Right atrium auricular region (tissue), 2 donors: Measurements from ENCODE around the gene CDCA4. TPM values are rescaled to one million over a fixed set of nuclear protein-coding genes. Genes with fewer than 3 reads are reported as not detected.
A peak's percentile ranks its signal among the peaks of the same experiment; 100 is the strongest.

ENCODE experiments used
- DNase-seq: peaks from one replicate; pipeline ENCODE4 v3.0.0-alpha.2; 2019; ENCODE audit warnings: low spot score
- H3K27ac ChIP-seq, 2 donors: fragments of 200-600 bp; sonication (generic); 1 replicate in 1 of 2; 2 replicates in 1 of 2; pipeline ENCODE4 v1.5.1; 2016 to 2019
- H3K27me3 ChIP-seq, 2 donors: fragments of 200-600 bp; sonication (generic); one replicate each; pipeline versions ENCODE4 v1.5.1 to v1.6.0; 2017 to 2019
- H3K36me3 ChIP-seq: fragments of 200-600 bp; sonication (generic); one replicate; pipeline ENCODE4 v1.5.1; 2016
- H3K4me1 ChIP-seq, 2 donors: fragments of 200-600 bp; sonication (generic); one replicate each; pipeline versions ENCODE4 v1.5.1 to v1.6.0; 2017 to 2019
- H3K4me3 ChIP-seq, 2 donors: fragments of 200-600 bp; sonication (generic); 1 replicate in 1 of 2; 2 replicates in 1 of 2; pipeline ENCODE4 v1.5.1; 2017 to 2019; ENCODE audit warnings: mild to moderate bottlenecking in 1 of 2, moderate library complexity in 1 of 2
- H3K9me3 ChIP-seq, 2 donors: fragments of 200-600 bp; sonication (generic); one replicate each; pipeline ENCODE4 v1.5.1; 2019
- total RNA-seq, 2 donors: library from RNA; depleted of rRNA; stranded (reverse); fragments of >200 nt; gene quantifications; one replicate each; pipeline ENCODE4 v1.1.0, GENCODE V29; 2016
- TF ChIP-seq, protein P1 (sequence below), 2 donors: fragments of 200-600 bp; sonication (generic); IDR thresholded peaks; one replicate each; pipeline ENCODE4 v1.5.1; 2019; ENCODE audit warnings: antibody characterized with exemption in 2 of 2

CDCA4 gene
- total RNA-seq, 2 donors from 2014 or later, result 3.3 to 5.1 TPM

DNA sequence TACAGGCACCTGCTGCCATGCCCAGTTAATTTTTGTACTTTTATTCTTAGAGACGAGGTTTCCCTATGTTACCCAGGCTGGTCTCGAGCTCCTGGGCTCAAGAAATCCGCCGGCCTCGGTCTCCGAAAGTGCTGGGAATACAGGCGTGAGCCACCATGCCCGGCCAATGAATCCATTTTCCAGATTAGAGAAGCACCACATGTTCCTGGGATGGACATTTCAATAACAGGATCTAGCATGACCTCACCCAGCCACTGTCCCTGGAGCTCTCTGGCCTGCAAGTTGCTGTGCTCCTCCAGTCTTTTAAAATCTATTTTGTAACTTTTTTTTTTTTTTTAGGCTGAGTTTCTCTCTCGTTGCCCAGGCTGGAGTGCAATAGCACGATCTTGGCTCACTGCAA, 42.2 kb upstream of the CDCA4 start:
- DNase-seq, result no peak
- Histone ChIP-seq H3K27me3 (no peaks in the 10 kb centered on the region), H3K4me3 (no peak overlapping the region), H3K9me3 (no peaks in the 10 kb centered on the region), H3K4me1 (peaks cover 0 to 63% of the 10 kb centered on the region in 2 donors), H3K36me3 (no peaks in the 10 kb centered on the region), H3K27ac (peak overlapping the region in 1 of 2 donors; percentile 4)
- TF ChIP-seq, protein P1, sequence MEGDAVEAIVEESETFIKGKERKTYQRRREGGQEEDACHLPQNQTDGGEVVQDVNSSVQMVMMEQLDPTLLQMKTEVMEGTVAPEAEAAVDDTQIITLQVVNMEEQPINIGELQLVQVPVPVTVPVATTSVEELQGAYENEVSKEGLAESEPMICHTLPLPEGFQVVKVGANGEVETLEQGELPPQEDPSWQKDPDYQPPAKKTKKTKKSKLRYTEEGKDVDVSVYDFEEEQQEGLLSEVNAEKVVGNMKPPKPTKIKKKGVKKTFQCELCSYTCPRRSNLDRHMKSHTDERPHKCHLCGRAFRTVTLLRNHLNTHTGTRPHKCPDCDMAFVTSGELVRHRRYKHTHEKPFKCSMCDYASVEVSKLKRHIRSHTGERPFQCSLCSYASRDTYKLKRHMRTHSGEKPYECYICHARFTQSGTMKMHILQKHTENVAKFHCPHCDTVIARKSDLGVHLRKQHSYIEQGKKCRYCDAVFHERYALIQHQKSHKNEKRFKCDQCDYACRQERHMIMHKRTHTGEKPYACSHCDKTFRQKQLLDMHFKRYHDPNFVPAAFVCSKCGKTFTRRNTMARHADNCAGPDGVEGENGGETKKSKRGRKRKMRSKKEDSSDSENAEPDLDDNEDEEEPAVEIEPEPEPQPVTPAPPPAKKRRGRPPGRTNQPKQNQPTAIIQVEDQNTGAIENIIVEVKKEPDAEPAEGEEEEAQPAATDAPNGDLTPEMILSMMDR (IDR thresholded peaks at IDR 0.05), result no peak

DNA sequence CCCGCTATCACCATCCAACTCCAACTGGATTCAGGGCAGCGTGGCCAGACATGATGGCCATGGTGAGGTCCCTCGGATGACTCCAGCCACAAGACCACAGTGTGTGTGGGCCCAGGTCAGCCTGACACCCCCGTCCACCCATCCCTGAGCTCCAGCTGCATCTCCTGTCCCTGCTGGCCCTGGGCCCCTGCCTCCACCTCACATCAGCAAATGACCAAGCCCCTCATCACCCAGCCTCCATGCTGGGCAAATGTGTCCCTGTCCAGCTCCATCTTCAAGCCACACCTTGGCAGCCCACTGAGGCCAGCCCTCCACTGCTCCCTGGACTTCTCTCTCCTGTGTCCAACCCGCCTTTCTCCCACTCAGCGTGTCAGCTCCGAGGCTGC, 41.2 kb upstream of the CDCA4 start:
- H3K4me1 ChIP-seq, result peaks cover 0 to 63% of the 10 kb centered on the region in 2 donors
- no peaks in the 10 kb centered on the region for H3K9me3 ChIP-seq
- no peaks in the 10 kb centered on the region for H3K27me3 ChIP-seq
- no peak for DNase-seq
- TF ChIP-seq, protein P1 (IDR thresholded peaks at IDR 0.05), result no peak
- peak overlapping the region; percentile 67 to 73 for H3K27ac ChIP-seq
- H3K36me3 ChIP-seq, result no peaks in the 10 kb centered on the region
- peak overlapping the region in 1 of 2 donors; percentile 5 for H3K4me3 ChIP-seq

DNA sequence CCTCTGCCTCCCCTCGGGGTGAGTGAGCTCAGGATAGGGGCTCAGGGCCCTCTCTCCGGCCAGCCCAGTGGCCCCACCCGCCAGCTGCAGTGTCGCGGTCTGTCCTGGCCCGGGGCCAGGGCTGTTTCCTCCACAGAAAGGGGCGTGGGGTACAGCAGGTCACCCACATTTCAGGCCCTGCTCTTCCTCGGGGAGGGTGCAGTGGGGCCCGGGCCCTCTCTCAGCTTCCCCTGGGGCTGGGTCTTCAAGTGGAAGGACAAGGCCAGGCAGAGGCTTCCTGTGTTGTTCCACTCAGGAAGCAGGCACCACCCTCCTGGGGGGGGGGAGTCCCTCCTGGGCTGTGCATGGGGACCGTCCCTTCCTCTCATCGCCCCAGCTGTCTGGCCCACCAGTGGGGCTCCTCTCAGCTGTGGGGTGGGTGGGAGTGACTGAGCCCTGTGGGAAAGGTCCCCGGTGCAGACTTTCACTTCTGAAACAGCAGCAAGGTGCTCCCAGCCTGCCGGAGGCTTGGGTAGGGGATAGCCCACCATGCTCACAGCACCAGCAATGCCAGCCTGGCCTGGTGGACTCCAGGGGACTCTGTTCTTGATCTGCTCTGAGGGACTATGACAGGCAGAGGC, 40.7 kb upstream of the CDCA4 start:
- TF ChIP-seq, protein P1 (IDR thresholded peaks at IDR 0.05), result no peak
- H3K4me3 ChIP-seq, result peak overlapping the region in 1 of 2 donors; percentile 5
- no peaks in the 10 kb centered on the region for H3K36me3 ChIP-seq
- peaks cover 0 to 63% of the 10 kb centered on the region in 2 donors for H3K4me1 ChIP-seq
- DNase-seq, result no peak
- no peaks in the 10 kb centered on the region for H3K27me3 ChIP-seq
- peak overlapping the region; percentile 67 to 73 for H3K27ac ChIP-seq
- no peaks in the 10 kb centered on the region for H3K9me3 ChIP-seq

DNA sequence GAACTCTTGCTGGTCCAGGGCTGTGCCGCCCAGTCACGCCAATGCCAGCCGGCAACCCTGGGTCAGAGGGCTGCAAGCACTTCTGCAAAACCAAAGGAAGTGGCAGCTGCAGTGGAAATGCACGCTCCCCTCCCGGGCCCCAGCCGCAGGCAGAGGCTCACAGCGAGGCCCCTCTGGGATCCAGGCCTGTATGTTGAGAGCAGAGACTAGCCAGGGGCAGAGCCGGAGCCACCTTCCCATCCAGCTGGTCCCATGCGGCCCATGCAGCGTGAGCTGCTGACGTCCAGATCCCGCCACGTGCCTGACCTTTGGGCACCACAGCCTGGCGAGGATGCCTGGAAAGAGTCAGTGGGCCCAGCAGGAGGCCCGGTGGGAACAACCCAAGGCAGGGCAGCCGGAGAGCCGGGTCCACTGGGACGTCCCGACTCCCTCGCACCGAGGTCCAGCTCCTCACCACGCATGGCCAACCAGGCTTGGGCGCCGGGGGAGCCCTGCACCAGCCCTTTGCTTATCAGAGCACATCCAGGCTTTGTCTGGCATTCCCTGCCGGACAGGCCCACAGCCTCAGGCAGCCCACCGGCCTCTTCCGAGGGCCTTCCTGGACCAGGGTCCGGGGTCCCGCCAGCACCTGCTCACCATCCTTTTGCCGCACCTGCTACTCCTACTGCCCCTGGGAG, 40.0 kb upstream of the CDCA4 start:
- H3K9me3 ChIP-seq, result no peaks in the 10 kb centered on the region
- H3K36me3 ChIP-seq, result no peaks in the 10 kb centered on the region
- DNase-seq, result no peak
- H3K4me3 ChIP-seq, result peak overlapping the region in 1 of 2 donors; percentile 5
- TF ChIP-seq, protein P1 (IDR thresholded peaks at IDR 0.05), result no peak
- peaks cover 0 to 59% of the 10 kb centered on the region in 2 donors for H3K4me1 ChIP-seq
- peak overlapping the region; percentile 67 to 73 for H3K27ac ChIP-seq
- no peaks in the 10 kb centered on the region for H3K27me3 ChIP-seq

DNA sequence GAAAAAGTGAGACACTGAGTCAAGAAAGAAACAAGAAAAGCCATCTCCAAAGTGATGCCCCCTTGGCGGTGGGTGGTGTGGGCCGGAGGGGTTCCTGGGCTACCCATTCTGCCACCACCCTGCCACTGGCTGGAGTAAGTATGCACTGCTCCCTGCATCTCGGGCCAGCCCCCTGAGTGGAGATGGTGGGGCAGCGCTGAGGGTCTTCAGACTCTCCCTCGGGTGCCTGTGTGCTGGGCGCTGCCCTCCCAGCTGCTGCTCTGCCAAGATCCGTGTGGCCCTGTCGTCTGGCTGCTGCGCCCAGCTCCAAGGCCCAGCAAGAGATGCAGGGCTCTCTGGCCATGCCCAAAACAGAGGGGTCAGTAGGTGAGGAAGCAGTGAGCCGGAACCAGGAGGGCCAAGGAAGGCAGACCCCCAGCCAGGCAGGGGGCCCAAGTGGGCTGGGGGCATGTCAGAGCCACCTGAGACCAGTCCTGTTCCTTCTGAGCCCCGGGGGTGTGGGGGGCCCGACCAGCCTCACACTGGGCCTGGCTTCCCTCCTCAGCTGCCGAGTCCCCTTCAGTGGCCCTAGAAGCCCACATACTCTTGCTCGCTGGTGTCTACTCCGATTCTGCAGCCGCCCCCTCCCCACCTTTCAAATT, 39.2 kb upstream of the CDCA4 start:
- no peaks in the 10 kb centered on the region for H3K9me3 ChIP-seq
- H3K36me3 ChIP-seq, result no peaks in the 10 kb centered on the region
- H3K4me1 ChIP-seq, result peaks cover 0 to 54% of the 10 kb centered on the region in 2 donors
- TF ChIP-seq, protein P1 (IDR thresholded peaks at IDR 0.05), result no peak
- DNase-seq, result no peak
- peak overlapping the region; percentile 55 to 73 for H3K27ac ChIP-seq
- H3K4me3 ChIP-seq, result no peak overlapping the region
- no peaks in the 10 kb centered on the region for H3K27me3 ChIP-seq
